ENCODE data around the gene SMARCA5.
A peak's percentile ranks its signal among the peaks of the same experiment; 100 is the strongest.
"Not testable (repeated sequence)": the region's sequence is repeated elsewhere in the genome, so short reads cannot be mapped to it uniquely, and the experiment has no call there.

Gene SMARCA5, protein sequence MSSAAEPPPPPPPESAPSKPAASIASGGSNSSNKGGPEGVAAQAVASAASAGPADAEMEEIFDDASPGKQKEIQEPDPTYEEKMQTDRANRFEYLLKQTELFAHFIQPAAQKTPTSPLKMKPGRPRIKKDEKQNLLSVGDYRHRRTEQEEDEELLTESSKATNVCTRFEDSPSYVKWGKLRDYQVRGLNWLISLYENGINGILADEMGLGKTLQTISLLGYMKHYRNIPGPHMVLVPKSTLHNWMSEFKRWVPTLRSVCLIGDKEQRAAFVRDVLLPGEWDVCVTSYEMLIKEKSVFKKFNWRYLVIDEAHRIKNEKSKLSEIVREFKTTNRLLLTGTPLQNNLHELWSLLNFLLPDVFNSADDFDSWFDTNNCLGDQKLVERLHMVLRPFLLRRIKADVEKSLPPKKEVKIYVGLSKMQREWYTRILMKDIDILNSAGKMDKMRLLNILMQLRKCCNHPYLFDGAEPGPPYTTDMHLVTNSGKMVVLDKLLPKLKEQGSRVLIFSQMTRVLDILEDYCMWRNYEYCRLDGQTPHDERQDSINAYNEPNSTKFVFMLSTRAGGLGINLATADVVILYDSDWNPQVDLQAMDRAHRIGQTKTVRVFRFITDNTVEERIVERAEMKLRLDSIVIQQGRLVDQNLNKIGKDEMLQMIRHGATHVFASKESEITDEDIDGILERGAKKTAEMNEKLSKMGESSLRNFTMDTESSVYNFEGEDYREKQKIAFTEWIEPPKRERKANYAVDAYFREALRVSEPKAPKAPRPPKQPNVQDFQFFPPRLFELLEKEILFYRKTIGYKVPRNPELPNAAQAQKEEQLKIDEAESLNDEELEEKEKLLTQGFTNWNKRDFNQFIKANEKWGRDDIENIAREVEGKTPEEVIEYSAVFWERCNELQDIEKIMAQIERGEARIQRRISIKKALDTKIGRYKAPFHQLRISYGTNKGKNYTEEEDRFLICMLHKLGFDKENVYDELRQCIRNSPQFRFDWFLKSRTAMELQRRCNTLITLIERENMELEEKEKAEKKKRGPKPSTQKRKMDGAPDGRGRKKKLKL

GRCh38 chr4:143513314-143514168, at the start of gene SMARCA5:
Gene SMARCA5, plus strand, starts transcription at chr4:143513702. Its CDS starts 223 bp downstream, at chr4:143513925.
- peak; percentile 95 for DNase-seq

- DNase-seq = no peak
These were observed 40.0 kb upstream of the SMARCA5 start for GRCh38 chr4:143473334-143474126.

- no peak for DNase-seq
These were observed 36.0 kb upstream of the SMARCA5 start for GRCh38 chr4:143477487-143477886.

DNA sequence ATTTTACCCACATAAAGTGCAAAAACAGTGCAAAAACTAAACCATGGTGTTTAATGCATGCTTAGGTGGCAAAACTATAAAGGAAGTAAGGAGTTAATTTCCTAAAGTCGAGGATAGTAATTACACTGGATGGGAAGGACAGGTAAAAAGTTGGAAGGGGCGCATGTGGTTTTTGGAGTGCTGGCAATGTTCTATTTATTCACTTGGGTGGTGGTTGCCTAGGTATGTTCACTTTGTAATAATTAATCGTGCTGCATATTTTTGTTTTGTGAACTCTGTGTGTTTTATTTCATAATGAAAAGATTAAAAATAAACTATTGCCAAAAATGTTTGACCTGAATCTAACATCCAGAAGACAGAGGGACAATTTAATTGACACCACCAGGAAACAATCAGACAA, 32.1 kb upstream of the SMARCA5 start:
- DNase-seq = no peak

DNA sequence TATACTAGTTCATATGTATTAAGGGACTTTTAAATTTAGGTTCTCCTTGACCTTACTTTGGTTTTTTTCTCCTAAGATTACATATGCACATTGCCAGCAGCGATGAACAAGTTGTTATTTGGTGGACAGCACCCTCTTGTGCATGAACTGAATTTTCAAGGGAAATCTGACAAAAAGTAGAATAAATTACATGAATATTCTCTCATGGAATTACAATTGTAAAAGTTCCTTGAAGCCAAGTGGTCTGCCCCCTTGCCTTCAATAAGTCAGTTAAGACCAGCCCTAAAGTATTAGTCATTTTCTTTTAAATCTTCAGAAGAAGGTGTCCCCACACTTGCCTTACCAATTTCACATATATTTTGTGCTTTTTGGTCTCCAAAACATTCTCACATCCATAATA, 30.7 kb upstream of the SMARCA5 start:
- DNase-seq = peak; percentile 0

- no peak for DNase-seq
These were observed 27.2 kb upstream of the SMARCA5 start for GRCh38 chr4:143486314-143486713.

GRCh38 chr4:143488687-143489086, 24.8 kb upstream of the SMARCA5 start:
- DNase-seq = no peak

GRCh38 chr4:143489106-143489505, 24.4 kb upstream of the SMARCA5 start:
- no peak for DNase-seq

DNA sequence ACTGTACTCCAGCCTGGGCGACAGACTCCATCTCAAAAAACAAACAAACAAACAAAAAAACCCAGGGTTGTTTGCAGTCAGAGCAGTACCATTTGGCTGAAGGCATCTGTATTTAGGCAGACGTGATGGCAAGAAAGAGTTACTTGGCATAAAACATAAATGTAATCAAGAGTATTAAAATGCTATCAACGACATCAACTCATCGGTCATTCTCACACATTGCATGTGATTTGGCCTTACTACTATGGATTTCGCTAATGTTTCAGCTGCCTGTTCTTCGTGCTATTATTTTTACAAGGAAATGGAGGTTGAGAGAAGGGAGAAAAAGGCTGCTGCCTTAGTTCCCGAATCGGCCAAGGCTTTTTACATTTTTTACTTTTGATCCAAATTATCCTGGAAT, 15.5 kb upstream of the SMARCA5 start:
- DNase-seq = no peak

DNA sequence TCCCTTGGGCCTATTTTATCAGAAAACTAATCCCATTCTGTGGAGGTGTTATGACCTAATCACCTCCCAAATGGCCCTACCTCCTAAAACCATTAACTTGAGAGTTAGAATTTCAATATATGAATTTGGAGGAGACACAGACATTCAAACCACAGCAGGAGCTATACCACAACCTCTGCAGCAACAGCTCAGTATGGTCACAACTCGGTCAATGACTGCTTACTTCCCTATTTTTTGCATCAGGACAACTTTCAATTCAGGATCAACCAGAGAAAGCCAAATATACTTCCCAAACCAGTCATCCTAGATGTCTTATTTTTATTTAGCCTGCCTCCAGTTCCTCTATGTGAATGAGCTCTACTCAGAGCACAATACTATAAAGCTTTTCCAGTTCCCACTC, 11.3 kb upstream of the SMARCA5 start:
- DNase-seq = no peak

GRCh38 chr4:143506031-143506430, 7.5 kb upstream of the SMARCA5 start:
- no peak for DNase-seq

DNA sequence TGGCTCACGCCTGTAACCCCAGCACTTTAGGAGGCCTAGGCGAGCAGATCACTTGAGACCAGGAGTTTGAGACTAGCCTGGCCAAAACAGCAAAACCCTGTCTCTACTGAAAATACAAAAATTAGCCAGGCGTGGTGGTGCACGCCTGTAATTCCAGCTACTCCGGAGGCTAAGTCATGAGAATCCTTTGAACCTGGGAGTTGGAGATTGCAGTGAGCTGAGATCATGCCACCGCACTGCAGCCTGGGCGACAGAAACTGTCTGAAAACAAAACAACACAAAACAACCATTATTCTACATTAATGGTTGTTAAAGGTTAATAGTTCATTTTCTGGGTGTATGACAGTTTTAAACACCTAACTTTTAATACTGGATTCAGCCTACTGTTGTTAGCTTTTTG, 1.6 kb upstream of the SMARCA5 start:
- no peak for DNase-seq

GRCh38 chr4:143512978-143513313, 556 bp upstream of the SMARCA5 start:
- DNase-seq = no peak

- DNase-seq = no peak
These were observed 630 bp downstream of the SMARCA5 start for GRCh38 chr4:143514169-143514495.

DNA sequence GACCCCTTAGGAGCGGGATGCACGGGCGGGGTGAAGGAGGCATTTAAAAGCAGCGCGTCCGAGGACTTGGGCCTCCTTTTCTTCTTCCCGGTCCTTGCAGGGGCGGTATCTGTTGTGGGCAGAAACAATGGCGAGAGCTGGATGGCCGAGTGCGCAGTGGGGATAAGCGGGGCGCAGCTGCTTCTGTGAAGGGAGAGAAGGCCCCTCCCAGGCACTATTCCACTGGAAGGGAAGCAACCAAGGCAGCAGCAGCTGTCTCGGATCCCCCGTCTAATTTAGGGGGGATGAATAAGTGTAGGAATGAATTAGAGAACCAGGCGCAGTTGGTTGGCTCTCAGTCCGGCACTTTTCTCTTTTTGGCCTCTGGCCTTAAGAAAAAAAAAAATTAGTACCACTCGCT, 995 bp downstream of the SMARCA5 start:
- no peak for DNase-seq

GRCh38 chr4:143514901-143515300, 1.4 kb downstream of the SMARCA5 start:
- DNase-seq = no peak

DNA sequence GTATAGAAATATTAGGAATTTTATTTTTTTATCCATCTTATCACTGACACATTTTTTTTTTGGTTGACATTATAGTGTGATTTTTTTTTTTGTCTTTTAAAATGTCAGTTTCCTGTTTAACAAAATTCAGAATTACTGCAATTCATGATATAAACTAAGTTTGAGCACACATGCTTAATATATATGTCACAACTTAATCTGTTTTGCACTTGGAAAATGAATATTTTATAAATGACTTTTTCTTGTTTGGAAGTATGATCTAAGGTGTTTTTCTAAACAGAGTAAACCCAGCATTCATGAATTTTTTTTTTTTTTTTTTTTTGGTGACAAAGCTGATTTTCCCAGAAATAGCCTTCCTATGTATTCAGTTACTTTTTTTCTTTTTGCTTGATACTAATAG, 2.4 kb downstream of the SMARCA5 start:
- DNase-seq = no peak

- no peak for DNase-seq
These were observed 4.3 kb downstream of the SMARCA5 start for GRCh38 chr4:143517764-143518163.

DNA sequence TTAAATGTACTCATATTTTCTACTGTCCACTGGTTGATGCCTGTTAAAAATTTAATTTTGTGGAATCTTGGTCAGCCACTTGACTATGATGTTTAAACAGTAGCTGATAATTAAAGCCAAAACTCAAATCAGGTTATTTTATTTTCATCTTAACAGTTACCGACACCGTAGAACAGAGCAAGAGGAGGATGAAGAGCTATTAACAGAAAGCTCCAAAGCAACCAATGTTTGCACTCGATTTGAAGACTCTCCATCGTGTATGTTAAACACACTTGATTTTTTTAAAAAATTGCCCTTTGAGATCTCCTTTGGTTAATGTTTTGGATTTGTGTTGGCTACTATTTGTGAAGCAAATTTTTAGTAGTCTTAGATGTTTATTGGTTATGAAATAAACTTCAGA, 10.7 kb downstream of the SMARCA5 start:
- no peak for DNase-seq

DNA sequence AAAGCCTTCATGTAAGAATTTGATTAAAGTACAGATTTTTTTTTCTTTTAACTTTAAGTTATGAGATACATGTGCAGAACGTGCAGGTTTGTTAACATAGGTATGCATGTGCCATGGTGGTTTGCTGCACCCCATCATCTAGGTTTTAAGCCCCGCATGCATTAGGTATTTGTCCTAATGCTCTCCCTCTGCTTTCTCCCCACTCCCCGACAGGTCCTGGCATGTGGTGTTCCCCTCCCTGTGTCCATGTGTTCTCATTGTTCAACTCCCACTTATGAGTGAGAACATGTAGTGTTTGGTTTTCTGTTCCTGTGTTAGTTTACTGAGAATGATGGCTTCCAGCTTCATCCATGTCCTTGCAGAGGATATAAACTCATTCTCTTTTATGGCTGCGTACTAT, 14.5 kb downstream of the SMARCA5 start:
- not testable (repeated sequence) for DNase-seq

DNA sequence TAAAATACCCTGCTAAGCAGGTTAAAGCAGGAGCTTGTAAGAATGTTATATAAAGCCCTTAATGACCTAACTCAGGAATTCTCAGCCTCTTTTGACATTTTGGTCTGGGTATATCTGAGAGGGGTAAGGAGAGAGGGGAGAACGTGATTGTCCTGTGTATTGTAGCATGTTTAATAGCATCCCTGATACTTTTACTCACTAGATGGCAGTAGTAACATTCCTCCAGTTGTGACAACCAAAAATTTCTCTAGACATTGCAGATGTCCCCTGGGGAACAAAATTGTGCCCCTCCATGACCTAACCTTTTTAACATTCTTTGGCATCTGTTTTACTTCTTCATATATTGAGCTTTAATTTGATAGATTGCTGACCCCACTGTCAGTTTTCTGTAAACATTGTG, 17.9 kb downstream of the SMARCA5 start:
- DNase-seq = no peak
